ENCODE measurements around the gene PRKCZ. TPM values are rescaled to one million over a fixed set of nuclear protein-coding genes. Genes with fewer than 3 reads are reported as not detected.
A peak's percentile ranks its signal among the peaks of the same experiment; 100 is the strongest.
"Not testable (repeated sequence)": the region's sequence is repeated elsewhere in the genome, so short reads cannot be mapped to it uniquely, and the experiment has no call there.

PRKCZ gene
- total RNA-seq, 1 experiment from 2014 or later: 96.8 TPM

DNA sequence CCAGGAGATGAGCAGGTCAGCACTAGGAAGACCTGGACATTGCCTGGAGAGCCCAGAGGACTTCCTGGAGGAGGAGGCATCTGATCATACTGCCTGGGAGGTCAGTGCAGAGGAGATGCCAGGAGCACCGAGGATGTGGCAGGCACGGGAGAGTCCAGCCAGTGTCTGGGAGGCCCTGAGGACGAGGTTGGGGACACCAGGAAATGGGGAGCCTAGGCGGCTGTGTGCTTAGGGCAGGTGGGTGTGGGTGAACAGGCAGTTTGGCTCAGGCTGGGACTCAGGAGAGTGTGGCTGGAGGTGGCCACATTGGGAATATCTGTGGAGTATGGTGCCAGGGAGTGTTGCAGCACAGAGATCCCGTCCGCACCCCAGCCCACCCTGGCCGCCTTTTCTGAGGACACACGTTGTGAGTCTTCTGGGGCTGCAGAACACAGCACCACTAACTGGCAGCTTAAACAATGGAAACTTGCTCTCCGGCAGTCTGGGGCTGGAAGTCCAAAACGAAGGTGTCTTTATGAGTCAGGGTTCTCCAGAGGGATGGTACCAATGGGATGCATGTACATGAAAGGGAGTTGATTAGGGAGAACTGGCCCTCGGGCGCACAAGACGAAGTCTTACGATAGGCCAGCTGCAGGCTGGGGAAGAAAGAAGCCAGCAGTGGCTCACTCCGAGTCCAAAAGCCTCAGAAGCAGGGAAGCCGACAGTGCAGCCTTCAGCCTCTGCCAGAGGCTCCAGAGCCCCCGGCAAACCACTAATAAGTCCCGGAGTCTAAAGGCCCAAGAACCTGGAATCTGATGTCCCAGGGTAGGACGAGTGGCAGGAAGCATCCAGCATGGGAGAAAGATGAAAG is 86.4 kb downstream of the PRKCZ start:
- in situ Hi-C loops (cut with HindIII; ENCODE audit: low sequenced_read_pairs): no loop called here
- DNase-seq (ENCODE audit: low spot score): no peak

DNA sequence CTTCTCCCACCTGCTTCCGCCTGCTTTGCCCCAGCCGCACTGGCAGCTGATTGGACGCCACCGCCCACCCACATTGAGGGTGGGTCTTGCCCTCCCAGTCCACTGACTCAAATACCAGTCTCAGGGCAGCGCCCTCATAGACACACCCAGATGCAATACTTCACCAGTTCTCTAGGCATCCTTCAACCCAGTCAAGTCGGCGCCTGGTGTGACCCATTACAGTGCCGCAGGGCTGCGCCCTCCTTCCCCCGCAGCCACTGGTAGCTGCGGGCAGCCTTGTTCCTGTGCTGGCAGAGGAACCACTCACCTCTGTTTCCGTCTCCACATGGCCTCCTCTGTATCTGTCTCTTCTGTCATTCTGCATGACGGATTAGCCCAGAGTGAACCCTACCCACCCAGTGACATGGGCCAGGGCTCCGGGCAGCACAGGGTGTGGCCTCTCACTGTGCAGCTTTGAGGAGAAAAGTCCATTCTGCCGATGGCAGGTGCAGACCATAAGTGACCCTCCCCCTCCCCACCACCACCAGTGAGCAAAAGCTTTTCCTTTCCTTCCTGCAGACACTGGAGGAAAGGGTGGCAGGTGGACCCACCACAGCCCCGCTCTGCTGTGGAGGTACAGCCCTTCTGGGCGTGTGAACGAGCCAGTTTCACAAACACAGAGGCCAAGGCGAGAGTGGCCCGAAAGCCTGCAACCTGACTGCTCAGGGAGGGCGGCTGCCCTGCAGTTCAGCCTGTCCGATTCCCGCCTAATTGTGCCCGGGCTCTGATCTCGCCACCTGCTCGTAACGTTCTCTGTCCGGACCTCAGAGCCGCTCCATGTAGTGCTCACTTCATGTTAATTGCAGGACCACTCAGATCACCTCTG is 87.3 kb downstream of the PRKCZ start:
- peak; percentile 65 for DNase-seq (ENCODE audit: low spot score)
- in situ Hi-C loops (cut with HindIII; ENCODE audit: low sequenced_read_pairs): no loop called here

DNA sequence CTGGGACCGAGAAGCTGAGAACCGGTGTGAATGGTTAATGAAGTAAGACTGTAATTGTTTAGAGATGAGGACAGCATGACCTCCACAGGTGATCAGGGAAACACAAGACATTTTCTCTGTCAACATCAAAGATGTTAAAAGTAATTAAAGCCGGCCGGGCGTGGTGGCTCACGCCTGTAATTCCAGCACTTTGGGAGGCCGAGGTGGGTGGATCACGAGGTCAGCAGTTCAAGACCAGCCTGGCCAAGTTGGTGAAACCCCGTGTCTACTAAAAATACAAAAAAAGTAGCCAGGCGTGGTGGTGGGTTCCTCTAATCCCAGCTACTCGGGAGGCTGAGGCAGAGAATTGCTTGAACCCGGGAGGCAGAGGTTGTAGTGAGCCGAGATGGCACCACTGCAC is 88.9 kb downstream of the PRKCZ start:
- DNase-seq (ENCODE audit: low spot score); in situ Hi-C loops (cut with HindIII; ENCODE audit: low sequenced_read_pairs): not testable (repeated sequence)

DNA sequence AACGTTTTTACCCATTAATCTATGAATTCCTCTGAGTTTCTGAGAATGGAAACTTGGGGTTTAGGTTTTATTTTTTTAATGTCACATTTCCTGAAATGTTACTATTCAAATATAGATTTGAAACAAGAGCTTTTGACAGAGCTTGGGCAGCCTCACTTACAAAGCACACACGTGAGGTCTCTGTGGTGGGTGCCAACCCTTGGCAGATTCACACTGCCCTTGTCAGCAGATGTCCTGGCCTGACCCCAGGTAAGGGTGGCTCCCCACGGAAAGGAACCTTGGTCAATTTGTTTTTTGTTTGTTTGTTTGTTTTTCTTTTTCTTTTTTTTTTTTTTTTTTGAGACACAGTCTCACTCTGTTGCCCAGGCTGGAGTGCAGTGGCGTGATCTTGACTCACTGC is 90.8 kb downstream of the PRKCZ start:
- peak; percentile 61 for DNase-seq (ENCODE audit: low spot score)
- in situ Hi-C loops (cut with HindIII; ENCODE audit: low sequenced_read_pairs): no loop called here

DNA sequence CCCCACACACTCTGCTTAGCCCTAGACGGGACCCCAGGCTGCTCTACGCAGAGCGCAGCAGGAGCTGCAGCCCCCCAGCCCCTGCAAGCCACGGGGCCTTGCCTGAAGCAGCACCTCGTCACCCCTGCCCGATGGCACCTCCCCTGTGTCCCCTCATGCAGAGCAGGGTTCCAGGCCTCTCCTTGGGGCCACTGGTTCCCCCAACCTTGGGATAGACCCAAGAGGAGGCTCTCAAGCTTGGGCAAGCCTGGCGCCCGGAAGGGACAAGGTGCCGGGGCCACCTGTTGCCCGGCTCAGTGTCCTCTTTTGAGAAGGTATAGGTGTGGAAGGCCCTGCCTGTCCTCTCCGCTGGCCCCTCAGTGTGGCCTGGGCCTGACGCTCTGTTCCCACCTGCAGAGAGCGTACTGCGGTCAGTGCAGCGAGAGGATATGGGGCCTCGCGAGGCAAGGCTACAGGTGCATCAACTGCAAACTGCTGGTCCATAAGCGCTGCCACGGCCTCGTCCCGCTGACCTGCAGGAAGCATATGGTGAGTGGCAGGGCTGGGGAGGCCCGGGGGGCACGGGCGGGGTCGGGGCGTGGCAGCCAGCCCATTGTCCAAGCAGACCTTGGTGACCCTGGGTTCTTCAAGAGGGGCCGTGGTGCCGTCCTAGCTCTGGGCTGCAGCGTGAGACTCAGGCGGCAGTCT is 93.7 kb downstream of the PRKCZ start:
- no peak for DNase-seq (ENCODE audit: low spot score)
- in situ Hi-C loops (cut with HindIII; ENCODE audit: low sequenced_read_pairs): no loop called here

DNA sequence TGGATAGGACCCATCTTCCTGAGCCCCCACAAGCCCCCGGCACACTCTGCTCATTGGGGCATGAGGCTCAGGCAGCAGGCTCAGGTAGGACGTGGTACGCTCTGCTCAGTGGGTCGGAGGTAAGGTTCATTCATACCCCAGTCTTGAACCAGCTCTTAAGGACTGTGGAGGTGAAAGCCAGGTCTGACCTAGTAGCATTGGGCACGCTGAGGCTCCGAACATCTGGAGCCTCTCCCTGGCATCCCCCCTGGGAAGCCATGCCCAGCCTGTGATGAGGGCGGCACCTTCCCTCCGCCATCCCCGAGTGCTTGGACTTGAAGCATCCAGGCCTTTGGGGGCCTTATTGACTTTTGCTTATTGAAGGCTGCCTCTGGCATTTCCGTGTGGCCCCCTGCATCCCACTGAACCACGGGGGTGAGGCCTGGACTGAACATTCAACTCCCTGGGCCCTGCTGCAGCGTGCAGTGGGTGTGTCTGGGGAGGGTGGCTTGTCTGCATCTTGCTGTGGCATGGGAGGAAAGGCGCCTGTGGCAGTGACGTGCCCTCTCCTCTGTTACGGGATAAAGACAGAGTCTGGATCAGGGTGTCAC is 94.4 kb downstream of the PRKCZ start:
- in situ Hi-C loops (cut with HindIII; ENCODE audit: low sequenced_read_pairs): no loop called here
- DNase-seq (ENCODE audit: low spot score): no peak

DNA sequence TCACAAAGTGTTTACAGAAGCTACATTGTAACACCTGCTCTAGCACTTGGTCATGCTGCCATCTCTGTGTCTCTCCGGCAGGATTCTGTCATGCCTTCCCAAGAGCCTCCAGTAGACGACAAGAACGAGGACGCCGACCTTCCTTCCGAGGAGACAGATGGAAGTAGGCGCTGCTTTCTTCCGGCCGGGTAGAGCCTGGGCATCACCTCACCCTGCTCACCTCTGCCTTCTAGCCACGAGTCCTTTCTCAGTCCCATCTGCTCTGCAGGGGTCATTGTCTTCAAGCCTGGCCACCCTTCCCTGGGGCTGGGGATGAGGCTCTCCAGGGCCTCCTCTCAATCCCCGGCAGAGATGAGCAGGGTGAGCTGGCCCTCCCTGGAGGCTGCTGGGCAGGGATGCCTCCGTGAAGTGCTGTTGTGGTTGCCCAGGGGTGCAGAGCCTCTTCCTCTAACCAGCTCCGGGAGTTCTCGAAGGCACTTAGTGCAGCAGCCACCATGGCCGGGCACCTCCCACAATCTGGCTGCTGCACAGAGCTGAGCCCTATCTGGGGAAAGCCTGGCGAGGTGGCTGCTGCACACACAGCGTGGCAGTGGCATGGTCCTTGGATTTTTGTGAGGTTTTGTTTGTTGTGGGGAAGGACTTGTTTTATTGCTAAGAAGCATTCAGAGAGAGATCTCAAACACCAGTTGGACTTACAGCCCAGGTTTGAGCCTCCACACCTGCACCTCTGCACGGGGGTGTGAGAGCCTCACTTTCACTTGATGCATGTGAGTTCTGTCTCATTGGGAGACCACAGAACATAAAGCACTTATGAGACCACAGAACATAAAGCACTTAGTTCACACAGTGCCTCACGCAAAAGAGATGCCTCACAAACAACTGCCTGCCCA is 96.0 kb downstream of the PRKCZ start:
- in situ Hi-C loops (cut with HindIII; ENCODE audit: low sequenced_read_pairs): no loop called here

DNA sequence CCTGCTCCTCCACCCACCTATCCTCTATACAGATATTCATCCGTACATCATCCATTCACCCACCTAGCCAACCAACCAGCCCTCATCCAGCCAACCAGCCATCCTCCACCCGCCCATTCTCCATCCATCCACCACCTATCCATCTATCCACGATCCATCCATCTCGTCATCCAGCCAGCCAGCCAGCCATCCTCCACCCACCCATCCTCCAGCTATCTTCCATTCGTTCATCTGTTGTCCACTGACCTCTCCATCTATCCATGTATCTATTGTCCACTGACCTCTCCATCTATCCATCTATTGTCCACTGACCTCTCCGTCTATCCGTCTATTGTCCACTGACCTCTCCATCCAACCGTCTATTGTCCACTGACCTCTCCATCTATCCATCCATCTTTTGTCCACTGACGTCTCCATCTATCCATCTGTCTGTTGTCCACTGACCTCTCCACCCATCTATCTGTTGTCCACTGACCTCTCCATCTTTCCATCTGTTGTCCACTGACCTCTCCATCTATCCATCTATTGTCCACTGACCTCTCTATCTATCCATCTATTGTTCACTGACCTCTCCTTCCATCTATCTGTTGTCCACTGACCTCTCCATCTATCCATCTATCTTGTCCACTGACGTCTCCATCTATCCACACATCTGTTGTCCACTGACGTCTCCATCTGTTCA is 96.8 kb downstream of the PRKCZ start:
- no peak for DNase-seq (ENCODE audit: low spot score)
- in situ Hi-C loops (cut with HindIII; ENCODE audit: low sequenced_read_pairs): no loop called here

More for the DNA sequence above, 96.0 kb downstream of the PRKCZ start:
- DNase-seq (ENCODE audit: low spot score): no peak

DNA sequence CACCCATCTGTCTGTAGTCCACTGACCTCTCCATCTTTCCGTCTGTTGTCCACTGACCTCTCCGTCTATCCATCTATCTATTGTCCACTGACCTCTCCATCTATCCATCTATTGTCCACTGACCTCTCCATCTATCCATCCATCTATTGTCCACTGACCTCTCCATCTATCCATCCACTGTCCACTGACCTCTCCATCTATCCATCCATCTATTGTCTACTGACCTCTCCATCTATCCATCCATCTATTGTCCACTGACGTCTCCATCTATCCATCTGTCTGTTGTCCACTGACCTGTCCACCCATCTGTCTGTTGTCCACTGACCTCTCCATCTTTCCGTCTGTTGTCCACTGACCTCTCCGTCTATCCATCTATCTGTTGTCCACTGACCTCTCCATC is 97.7 kb downstream of the PRKCZ start:
- in situ Hi-C loops (cut with HindIII; ENCODE audit: low sequenced_read_pairs): not testable (repeated sequence)

DNA sequence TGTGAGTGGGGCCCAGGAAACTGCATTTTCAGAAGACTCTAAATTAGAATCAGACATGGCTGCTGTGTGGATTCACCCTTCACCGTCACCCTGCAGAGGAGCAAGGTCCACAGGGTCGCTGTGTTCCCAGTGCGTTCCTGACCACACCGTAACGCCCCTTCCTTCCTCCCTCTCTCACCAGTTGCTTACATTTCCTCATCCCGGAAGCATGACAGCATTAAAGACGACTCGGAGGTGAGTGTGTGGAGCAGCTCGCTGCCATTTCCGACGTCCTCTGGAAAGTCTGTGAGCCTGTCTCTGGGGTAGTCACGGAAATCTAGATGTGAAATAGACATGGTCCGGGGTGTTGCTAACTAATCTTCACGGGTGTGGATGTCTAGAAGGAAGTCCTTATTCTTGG is 98.5 kb downstream of the PRKCZ start:
- in situ Hi-C loops (cut with HindIII; ENCODE audit: low sequenced_read_pairs): no loop called here
- no peak for DNase-seq (ENCODE audit: low spot score)

More for the DNA sequence above, 97.7 kb downstream of the PRKCZ start:
- DNase-seq (ENCODE audit: low spot score): not testable (repeated sequence)

DNA sequence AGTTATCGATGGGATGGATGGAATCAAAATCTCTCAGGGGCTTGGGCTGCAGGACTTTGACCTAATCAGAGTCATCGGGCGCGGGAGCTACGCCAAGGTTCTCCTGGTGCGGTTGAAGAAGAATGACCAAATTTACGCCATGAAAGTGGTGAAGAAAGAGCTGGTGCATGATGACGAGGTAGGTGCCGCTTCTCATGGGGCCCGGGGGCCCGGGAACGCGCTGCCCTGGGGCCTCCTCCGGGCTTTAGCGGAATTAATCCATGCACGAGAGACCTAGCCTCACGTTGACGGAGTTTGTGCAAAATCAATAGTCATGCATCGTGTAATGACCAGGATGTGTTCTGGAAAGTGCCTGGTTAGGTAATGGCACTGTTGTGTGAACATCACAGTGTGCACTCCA is 100.6 kb downstream of the PRKCZ start:
- no peak for DNase-seq (ENCODE audit: low spot score)

DNA sequence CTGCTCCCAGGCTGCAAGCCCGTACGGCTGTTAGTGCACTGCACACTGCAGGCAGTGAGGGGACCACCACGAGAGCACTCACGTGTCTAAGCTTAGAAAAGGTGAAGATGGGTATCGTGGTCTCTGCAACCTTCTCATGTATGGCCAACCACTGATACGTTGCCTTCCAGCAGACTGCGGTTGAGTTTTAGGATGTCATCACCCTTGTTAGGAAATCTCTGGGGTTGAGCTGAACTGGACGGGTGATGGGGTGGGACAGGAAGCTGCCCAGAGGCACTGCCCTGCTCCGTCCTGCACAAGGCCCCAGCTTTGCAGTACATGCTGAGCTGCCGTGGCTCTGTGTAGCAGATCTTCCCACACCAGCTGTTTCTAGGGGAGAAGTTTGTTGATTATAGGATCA is 101.0 kb downstream of the PRKCZ start:
- in situ Hi-C loops (cut with HindIII; ENCODE audit: low sequenced_read_pairs): no loop called here
- no peak for DNase-seq (ENCODE audit: low spot score)

More for the DNA sequence above, 100.6 kb downstream of the PRKCZ start:
- in situ Hi-C loops (cut with HindIII; ENCODE audit: low sequenced_read_pairs): no loop called here

DNA sequence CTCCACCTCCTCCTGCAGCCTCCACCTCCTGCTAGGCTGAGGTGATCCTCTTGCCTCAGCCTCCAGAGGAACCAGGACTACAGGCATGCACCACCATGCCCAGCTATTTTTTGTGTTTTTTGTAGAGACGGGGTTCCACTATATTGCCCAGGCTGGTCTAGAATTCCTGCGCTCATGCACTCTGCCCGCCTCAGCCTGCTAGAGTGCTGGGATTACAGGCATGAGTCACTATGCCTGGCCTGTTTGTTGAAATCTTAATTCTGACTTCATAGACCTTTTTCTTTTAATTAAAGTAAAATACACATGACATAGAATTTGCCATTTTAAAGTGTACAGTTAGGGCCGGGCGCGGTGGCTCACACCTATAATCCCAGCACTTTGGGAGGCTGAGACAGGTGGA is 101.7 kb downstream of the PRKCZ start:
- in situ Hi-C loops (cut with HindIII; ENCODE audit: low sequenced_read_pairs): no loop called here
- no peak for DNase-seq (ENCODE audit: low spot score)

DNA sequence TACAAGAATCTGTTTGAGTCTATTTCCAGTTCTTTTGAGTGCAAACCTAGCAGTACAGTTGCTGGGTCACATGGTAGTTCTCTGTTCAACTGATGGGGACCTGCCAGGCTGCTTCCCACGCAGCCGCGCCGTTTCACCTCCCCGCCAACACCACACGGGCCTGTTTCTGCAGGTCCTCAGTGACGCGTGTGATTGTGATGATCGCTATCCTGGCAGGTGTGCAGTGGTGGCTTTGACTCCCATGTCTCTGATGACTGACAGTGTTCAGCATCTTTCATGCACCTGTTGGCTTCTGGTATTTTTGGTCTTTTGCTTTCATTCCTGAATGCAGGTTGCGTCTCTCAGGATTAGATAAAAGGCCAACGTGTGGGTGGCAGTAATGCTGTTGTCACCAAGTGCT is 102.7 kb downstream of the PRKCZ start:
- DNase-seq (ENCODE audit: low spot score): peak; percentile 61
- in situ Hi-C loops (cut with HindIII; ENCODE audit: low sequenced_read_pairs): no loop called here

DNA sequence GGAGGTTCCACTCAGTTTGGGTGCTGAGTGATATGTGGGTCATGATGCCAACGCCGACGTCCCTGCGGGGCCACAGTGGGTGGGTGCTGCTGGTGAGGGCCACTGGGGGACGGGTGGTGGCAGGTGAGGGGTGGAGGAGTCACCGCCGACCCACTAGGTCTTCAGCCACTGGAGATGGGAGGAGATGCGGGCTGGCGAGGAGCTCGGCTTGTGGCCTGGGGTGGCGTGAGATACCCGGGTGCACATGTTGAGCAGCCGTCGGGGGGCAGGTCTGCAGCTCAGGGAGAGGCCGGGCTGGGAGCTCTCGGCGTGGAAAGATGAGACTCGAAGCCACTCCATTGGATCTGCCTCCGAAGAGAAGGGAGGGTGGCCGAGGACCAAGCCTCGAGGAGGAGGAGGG is 103.8 kb downstream of the PRKCZ start:
- in situ Hi-C loops (cut with HindIII; ENCODE audit: low sequenced_read_pairs): no loop called here
- DNase-seq (ENCODE audit: low spot score): no peak

DNA sequence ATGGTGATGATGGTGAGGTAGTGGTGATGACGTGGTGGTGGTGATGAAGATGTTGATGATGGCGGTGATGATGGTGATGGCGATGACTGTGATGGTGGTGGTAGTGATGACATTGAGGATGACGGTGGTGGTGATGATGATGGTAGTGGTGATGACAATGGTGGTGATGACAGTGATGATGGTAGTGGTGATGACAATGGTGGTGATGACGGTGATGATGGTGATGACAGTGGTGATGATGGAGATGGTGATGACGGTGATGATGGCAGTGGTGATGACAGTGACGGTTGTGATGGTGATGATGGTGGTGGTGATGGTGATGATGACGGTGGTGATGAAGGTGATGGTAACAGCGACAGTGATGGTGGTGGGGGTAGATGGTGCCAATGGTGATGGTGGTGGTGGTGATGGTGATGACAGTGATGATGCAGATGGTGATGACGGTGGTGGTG is 105.0 kb downstream of the PRKCZ start:
- in situ Hi-C loops (cut with HindIII; ENCODE audit: low sequenced_read_pairs): no loop called here

DNA sequence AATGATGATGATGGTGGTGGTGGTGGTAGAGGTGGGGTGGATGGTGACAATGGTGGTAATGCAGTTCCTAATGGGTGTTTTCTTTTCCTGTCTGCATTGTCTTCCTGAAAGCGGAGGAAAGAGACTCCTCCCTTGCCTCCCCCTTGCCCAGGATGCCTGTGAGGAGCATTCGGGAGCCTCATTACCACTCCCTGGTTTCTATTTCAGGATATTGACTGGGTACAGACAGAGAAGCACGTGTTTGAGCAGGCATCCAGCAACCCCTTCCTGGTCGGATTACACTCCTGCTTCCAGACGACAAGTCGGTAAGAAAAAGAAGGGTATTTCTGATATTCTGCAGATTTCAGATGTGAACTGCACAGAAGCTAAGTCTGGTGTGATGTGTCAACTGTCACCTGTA is 105.6 kb downstream of the PRKCZ start:
- in situ Hi-C loops (cut with HindIII; ENCODE audit: low sequenced_read_pairs): no loop called here

More for the DNA sequence above, 105.0 kb downstream of the PRKCZ start:
- DNase-seq (ENCODE audit: low spot score): no peak

DNA sequence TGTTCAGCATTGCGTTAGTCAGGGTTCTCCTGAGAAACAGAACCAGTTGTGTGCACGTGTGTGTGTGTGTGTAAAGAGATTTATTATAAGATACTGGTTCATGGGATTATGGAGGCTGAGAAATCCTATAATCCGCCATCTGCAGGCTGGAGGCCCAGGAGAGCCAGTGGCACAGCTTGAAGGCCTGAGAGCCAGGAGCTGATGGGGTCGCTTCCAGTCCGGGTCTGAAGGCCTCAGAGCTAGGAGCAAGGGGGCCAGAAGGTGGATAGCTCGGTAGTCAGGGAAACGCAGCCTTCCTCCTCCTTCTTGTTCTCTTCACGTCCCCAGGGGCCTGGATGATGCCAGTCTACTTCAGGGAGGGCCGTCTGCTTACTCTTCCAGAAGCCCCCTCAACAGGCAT is 106.7 kb downstream of the PRKCZ start:
- in situ Hi-C loops (cut with HindIII; ENCODE audit: low sequenced_read_pairs): no loop called here
- DNase-seq (ENCODE audit: low spot score): no peak

More for the DNA sequence above, 105.6 kb downstream of the PRKCZ start:
- no peak for DNase-seq (ENCODE audit: low spot score)
